ENCODE measurements around the gene LAMB3. TPM values are rescaled to one million over a fixed set of nuclear protein-coding genes. Genes with fewer than 3 reads are reported as not detected.

The LAMB3 gene
- total RNA-seq, 4 donors from 2014 or later, result 0.13 to 11.6 (median 0.35) TPM

DNA sequence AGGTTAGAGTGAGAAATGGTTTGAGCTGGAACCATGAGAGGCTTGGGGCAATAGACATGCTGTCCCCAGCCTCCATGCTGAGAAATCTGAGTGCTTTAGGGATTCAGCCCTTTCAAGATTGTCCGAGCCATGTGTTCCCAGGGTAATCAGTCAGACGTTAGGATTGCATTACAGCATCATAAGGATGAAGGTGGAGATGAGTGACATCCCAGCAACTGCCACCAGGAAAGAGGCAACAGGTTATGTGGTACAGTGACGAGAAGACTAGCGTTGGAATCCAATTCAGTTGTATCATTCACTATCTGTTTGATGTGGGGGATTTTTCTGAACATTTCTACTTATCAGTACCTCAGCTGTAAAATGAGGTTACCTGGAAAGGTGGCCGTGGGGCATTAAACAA, 67.0 kb downstream of the LAMB3 start:
- TF ChIP-seq EP300 (IDR thresholded peaks at IDR 0.05) (no peak), POLR2AphosphoS5 (IDR thresholded peaks at IDR 0.05) (no peak)
- TF ChIP-seq, protein P1, sequence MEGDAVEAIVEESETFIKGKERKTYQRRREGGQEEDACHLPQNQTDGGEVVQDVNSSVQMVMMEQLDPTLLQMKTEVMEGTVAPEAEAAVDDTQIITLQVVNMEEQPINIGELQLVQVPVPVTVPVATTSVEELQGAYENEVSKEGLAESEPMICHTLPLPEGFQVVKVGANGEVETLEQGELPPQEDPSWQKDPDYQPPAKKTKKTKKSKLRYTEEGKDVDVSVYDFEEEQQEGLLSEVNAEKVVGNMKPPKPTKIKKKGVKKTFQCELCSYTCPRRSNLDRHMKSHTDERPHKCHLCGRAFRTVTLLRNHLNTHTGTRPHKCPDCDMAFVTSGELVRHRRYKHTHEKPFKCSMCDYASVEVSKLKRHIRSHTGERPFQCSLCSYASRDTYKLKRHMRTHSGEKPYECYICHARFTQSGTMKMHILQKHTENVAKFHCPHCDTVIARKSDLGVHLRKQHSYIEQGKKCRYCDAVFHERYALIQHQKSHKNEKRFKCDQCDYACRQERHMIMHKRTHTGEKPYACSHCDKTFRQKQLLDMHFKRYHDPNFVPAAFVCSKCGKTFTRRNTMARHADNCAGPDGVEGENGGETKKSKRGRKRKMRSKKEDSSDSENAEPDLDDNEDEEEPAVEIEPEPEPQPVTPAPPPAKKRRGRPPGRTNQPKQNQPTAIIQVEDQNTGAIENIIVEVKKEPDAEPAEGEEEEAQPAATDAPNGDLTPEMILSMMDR (IDR thresholded peaks at IDR 0.05), result no peak
- H3K9me3 ChIP-seq, result no peaks in the 10 kb centered on the region
- 55 to 60% methylated on average over 4 to 5 of the region's 5 CpGs for WGBS, 2 donors (ENCODE audit: low coverage in 1 of 2)
- H3K36me3 ChIP-seq, result no peaks in the 10 kb centered on the region
- ATAC-seq, result no peak
- peaks cover 66% of the 10 kb centered on the region for H3K27me3 ChIP-seq
- H3K27ac ChIP-seq, result no peak overlapping the region
- peaks cover 0 to 11% (median 7%) of the 10 kb centered on the region in 3 donors for H3K4me1 ChIP-seq
- no peak overlapping the region for H3K4me3 ChIP-seq

DNA sequence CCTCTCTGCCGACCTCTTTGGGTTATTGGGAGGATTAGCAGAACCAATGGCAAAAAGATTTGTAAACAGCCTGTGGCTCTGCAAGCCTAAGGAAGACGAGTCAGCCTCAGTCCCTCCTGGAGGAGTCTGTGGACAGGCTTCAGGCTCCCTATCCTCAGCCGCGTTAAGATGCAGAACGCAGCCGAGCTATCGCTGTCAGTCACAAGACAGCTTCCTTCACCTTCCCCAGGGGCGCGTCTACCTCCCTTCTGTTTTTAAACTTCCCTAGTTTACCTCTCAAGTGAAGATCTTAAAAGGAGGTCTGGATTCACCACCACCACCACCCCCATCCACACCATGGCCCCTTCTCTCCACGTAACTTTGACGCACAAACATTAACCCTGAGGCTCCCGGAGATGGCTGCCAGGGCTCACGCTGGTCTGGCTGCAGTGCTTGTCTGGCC, 68.0 kb downstream of the LAMB3 start:
- Histone ChIP-seq H3K27ac (no peak overlapping the region), H3K4me1 (peaks cover 0 to 11% (median 7%) of the 10 kb centered on the region in 3 donors), H3K9me3 (no peaks in the 10 kb centered on the region), H3K36me3 (no peaks in the 10 kb centered on the region), H3K4me3 (no peak overlapping the region), H3K27me3 (peaks cover 75% of the 10 kb centered on the region)
- WGBS, 2 donors (ENCODE audit: low coverage in 1 of 2), result 22 to 30% methylated on average over 7 to 12 of the region's 13 CpGs
- no peak for TF ChIP-seq POLR2AphosphoS5 (IDR thresholded peaks at IDR 0.05)
- no peak for TF ChIP-seq POLR2A (IDR thresholded peaks at IDR 0.05)
- TF ChIP-seq, protein P1 (IDR thresholded peaks at IDR 0.05), result no peak
- TF ChIP-seq EP300 (IDR thresholded peaks at IDR 0.05), result no peak
- ATAC-seq, result no peak

DNA sequence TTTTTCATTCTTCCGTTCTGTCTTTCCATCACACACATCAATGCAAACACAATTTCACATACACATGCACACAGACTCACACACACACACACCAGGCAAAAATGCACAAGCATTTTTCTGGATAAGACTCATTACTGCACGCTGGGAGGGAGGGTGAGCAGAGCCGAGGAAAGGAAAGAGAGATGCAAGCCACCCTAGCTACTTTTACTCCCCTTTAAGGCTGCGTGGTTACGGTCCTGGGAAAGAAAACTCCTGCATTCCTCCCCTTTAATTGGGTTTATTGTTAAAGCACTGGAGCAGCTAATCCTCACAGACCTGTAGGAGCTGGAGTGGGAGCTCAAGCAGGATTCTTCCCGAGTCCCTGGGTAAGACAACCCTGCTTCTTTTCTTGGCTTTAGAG, 68.8 kb downstream of the LAMB3 start, which contains the start of gene CAMK1G:
Gene CAMK1G (plus strand): TSS at position 307 of the 400 bp plus-strand sequence. CDS start 11,270 bp downstream, outside the sequence.
- H3K27me3 ChIP-seq, result peaks cover 75% of the 10 kb centered on the region
- 17 to 26% methylated on average over 4 to 5 of the region's 6 CpGs for WGBS, 2 donors (ENCODE audit: low coverage in 1 of 2)
- peaks cover 0 to 11% (median 7%) of the 10 kb centered on the region in 3 donors for H3K4me1 ChIP-seq
- H3K36me3 ChIP-seq, result no peaks in the 10 kb centered on the region
- peak within 1 kb of the TSS in 1 of 2 donors; percentile 2 for H3K4me3 ChIP-seq
- TF ChIP-seq, protein P1 (IDR thresholded peaks at IDR 0.05), result no peak
- TF ChIP-seq POLR2A (IDR thresholded peaks at IDR 0.05) (no peak), EP300 (IDR thresholded peaks at IDR 0.05) (no peak), POLR2AphosphoS5 (IDR thresholded peaks at IDR 0.05) (no peak)
- no peak within 1 kb of the TSS for H3K27ac ChIP-seq
- no peaks in the 10 kb centered on the region for H3K9me3 ChIP-seq
- ATAC-seq, result no peak

DNA sequence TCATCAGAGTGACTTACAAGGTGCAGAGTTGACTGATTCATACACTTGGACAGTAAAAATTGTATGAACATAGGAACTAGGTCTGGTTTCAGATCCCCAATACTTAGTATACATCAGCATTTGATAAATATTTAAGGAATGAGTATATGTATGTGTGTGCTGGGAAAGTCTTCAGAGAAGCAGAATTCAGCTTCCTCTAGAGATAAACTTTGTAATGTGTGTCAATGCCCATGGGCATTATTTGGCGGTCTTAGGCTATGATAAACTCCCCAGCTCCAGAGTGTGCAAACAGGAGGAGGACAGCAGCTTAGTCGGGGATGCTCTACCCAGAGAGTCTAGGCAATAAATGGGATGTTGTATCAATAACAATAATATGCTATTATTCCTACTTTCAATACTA, 71.6 kb downstream of the LAMB3 start:
- TF ChIP-seq POLR2A (IDR thresholded peaks at IDR 0.05), result no peak
- TF ChIP-seq EP300 (IDR thresholded peaks at IDR 0.05), result no peak
- TF ChIP-seq, protein P1 (IDR thresholded peaks at IDR 0.05), result no peak
- TF ChIP-seq POLR2AphosphoS5 (IDR thresholded peaks at IDR 0.05), result no peak
- Histone ChIP-seq H3K27ac (no peak overlapping the region), H3K4me1 (peaks cover 0 to 12% (median 4%) of the 10 kb centered on the region in 3 donors), H3K27me3 (peaks cover 92% of the 10 kb centered on the region), H3K4me3 (no peak overlapping the region), H3K9me3 (no peaks in the 10 kb centered on the region), H3K36me3 (no peaks in the 10 kb centered on the region)
- ATAC-seq, result no peak
- WGBS, 2 donors (ENCODE audit: low coverage in 1 of 2), result 77 to 100% methylated on average over 1 to 2 of the region's 2 CpGs

DNA sequence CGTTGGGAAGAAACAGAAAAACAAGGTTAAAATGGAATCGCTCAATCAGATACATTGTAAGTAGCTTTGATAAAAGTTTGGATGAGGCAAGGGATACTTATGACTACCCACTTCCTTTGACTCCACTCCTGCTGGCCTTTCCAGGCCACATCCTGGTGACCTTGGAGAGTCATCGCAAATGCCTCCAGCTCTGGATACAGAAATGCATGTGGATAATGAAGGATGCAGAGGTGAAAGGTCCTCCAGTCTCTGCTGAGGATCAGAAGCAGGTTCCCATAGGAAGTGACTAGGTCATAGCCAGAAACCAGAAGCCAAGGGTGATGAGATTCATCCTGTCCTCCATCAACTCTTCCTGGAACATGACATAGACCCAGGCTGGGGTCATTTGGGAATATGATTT, 74.9 kb downstream of the LAMB3 start:
- no peak for ATAC-seq
- peaks cover 60% of the 10 kb centered on the region for H3K27me3 ChIP-seq
- WGBS, 2 donors (ENCODE audit: low coverage in 1 of 2), result 77 to 80% methylated on average over 2 to 3 of the region's 3 CpGs
- H3K27ac ChIP-seq, result no peak overlapping the region
- no peak overlapping the region for H3K4me3 ChIP-seq
- H3K36me3 ChIP-seq, result no peaks in the 10 kb centered on the region
- H3K4me1 ChIP-seq, result peaks cover 0 to 6% (median 0%) of the 10 kb centered on the region in 3 donors
- H3K9me3 ChIP-seq, result no peaks in the 10 kb centered on the region
- TF ChIP-seq POLR2AphosphoS5 (IDR thresholded peaks at IDR 0.05), result no peak
